K562 (cell line): ENCODE data around the gene TRIM47. TPM values are rescaled to one million over a fixed set of nuclear protein-coding genes. Genes with fewer than 3 reads are reported as not detected.

Source experiments
- CHD4 ChIP-seq: fragments of 200-600 bp; sonication (generic); IDR thresholded peaks from 3 replicates; pipeline ENCODE4 v1.6.1; 2012; ENCODE audit warnings: low read depth, mild to moderate bottlenecking, mixed read lengths, low read length, inconsistent platforms; ENCODE audit not compliant: insufficient read depth, insufficient replicate concordance, poor library complexity, severe bottlenecking
- ESRRA ChIP-seq: fragments of 450-650 bp; IDR thresholded peaks from 2 replicates; pipeline ENCODE4 v1.6.1; 2014; ENCODE audit warnings: low read depth, mild to moderate bottlenecking, moderate library complexity, borderline replicate concordance
- HEY1 ChIP-seq: fragments of 250-450 bp; sonication (Bioruptor Pico); IDR thresholded peaks from 2 replicates; pipeline ENCODE4 v1.5.0; 2020; ENCODE audit warnings: mild to moderate bottlenecking, moderate library complexity, borderline replicate concordance
- HNRNPL ChIP-seq: fragments of 200-400 bp; formaldehyde crosslinking; IDR thresholded peaks from 2 replicates; pipeline ENCODE4 v1.6.1; 2017; ENCODE audit warnings: low read depth, mild to moderate bottlenecking, low read length
- NCOA2 ChIP-seq, 2 experiments: fragments of 450-650 bp; IDR thresholded peaks; 2 replicates each; pipeline ENCODE4 v1.6.1; 2018; ENCODE audit warnings: mild to moderate bottlenecking in 2 of 2, moderate library complexity in 1 of 2; ENCODE audit not compliant: partially characterized antibody in 2 of 2
- POLR2AphosphoS5 ChIP-seq: IDR thresholded peaks from 2 replicates; pipeline ENCODE4 v1.6.1; 2011; ENCODE audit warnings: mild to moderate bottlenecking, low read depth, low read length, moderate library complexity; ENCODE audit not compliant: control insufficient read depth, insufficient read depth
- RBM39 ChIP-seq: fragments of 200-400 bp; formaldehyde crosslinking; optimal IDR thresholded peaks from 2 replicates; pipeline ENCODE3; 2018; ENCODE audit warnings: low read depth, low read length
- ZNF354B ChIP-seq: fragments of 250-450 bp; sonication (Bioruptor Pico); IDR thresholded peaks from 2 replicates; pipeline ENCODE4 v1.4.0; 2020
- ZNF830 ChIP-seq: fragments of 250-450 bp; sonication (Bioruptor Pico); IDR thresholded peaks from 2 replicates; pipeline ENCODE4 v1.5.0; 2021; ENCODE audit warnings: mild to moderate bottlenecking
- polyA plus RNA-seq, 8 experiments: library from polyadenylated mRNA; depleted of rRNA in 4 of 8; stranded (reverse) in 5 of 8; unstranded in 3 of 8; fragments of >200 nt; fragmentation: Nextera tagmentation in 2 of 8; fragmentation: Illumina TruSeq in 1 of 8; extraction: Ambion mirVana in 2 of 8; extraction: Trizol in 1 of 8; gene quantifications; 2 replicates each; pipeline versions ENCODE4 v1.2.1 to v1.2.3, GENCODE V29; 2011 to 2014; ENCODE audit warnings: inconsistent platforms in 1 of 8, missing spikeins in 1 of 8
- total RNA-seq, 7 experiments: library from RNA; depleted of rRNA in 6 of 7; stranded (reverse); fragments of >200 nt in 6 of 7; fragmentation: Illumina TruSeq in 2 of 7; extraction: Trizol in 2 of 7; gene quantifications; 2 replicates each; pipeline versions ENCODE4 v1.2.1 to v1.2.3, GENCODE V29; 2011 to 2021; ENCODE audit warnings: low replicate concordance in 1 of 7
- TF ChIP-seq, protein P1 (sequence below): fragments of 450-650 bp; IDR thresholded peaks from 2 replicates; pipeline ENCODE4 v1.6.1; 2016; ENCODE audit warnings: low read depth
- TF ChIP-seq, protein P2 (sequence below): sonication (generic); formaldehyde crosslinking; IDR thresholded peaks from 2 replicates; pipeline ENCODE4 v1.8.1; 2022; ENCODE audit warnings: missing genetic modification reagents
- TF ChIP-seq, protein P3 (sequence below): fragments of 450-650 bp; IDR thresholded peaks from 2 replicates; pipeline ENCODE4 v1.6.1; 2016; ENCODE audit warnings: missing biosample characterization, missing genetic modification characterization
- TF ChIP-seq, protein P4 (sequence below), 2 experiments: IDR thresholded peaks in 1 of 2; conservative IDR thresholded peaks in 1 of 2; 2 replicates each; pipeline ENCODE4 v1.6.1; 2016; ENCODE audit warnings: low read depth in 2 of 2, mild to moderate bottlenecking in 1 of 2, missing compliant biosample characterization in 1 of 2, missing genetic modification characterization in 1 of 2, moderate library complexity in 1 of 2

Gene TRIM47
- total and polyA plus RNA-seq, 9 of the 15 experiments (the other 6 are each of a cell fraction or from before 2014, with no cell fraction given) = 0.56 to 6.1 (median 3.2) TPM

DNA sequence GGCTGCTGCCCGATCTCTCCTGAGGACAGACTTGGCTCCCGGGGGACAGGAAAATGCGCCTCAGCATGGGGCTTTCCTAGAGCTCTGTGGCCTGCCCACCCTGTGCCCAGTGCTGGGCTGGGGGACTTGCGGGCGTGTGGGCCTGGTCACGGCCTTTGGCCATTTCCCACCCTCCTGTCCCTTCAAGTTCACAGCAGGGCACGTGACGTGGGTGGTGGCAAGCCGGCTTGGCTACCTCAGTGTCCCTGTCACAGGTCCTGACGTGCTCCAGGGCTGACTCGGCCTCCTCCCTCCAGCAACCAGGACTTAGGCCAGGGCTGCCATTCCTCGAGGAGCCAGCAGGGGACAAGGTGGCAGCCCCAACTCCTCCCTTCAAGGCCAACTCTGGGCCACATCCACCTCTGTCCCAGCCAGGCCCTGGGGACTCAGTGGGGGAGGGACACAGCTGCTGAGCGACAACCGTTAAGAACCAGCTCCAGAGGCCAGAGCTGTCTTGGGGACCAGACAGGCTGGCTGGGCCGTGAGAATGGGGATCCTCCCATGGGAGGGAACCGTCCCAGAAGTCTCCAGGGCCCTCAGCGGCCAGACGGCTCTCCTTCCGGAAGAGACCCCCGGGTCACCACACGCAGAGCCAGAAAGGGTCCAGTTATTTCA, 33.2 kb downstream of the TRIM47 start (continued):
- TF ChIP-seq, protein P1, sequence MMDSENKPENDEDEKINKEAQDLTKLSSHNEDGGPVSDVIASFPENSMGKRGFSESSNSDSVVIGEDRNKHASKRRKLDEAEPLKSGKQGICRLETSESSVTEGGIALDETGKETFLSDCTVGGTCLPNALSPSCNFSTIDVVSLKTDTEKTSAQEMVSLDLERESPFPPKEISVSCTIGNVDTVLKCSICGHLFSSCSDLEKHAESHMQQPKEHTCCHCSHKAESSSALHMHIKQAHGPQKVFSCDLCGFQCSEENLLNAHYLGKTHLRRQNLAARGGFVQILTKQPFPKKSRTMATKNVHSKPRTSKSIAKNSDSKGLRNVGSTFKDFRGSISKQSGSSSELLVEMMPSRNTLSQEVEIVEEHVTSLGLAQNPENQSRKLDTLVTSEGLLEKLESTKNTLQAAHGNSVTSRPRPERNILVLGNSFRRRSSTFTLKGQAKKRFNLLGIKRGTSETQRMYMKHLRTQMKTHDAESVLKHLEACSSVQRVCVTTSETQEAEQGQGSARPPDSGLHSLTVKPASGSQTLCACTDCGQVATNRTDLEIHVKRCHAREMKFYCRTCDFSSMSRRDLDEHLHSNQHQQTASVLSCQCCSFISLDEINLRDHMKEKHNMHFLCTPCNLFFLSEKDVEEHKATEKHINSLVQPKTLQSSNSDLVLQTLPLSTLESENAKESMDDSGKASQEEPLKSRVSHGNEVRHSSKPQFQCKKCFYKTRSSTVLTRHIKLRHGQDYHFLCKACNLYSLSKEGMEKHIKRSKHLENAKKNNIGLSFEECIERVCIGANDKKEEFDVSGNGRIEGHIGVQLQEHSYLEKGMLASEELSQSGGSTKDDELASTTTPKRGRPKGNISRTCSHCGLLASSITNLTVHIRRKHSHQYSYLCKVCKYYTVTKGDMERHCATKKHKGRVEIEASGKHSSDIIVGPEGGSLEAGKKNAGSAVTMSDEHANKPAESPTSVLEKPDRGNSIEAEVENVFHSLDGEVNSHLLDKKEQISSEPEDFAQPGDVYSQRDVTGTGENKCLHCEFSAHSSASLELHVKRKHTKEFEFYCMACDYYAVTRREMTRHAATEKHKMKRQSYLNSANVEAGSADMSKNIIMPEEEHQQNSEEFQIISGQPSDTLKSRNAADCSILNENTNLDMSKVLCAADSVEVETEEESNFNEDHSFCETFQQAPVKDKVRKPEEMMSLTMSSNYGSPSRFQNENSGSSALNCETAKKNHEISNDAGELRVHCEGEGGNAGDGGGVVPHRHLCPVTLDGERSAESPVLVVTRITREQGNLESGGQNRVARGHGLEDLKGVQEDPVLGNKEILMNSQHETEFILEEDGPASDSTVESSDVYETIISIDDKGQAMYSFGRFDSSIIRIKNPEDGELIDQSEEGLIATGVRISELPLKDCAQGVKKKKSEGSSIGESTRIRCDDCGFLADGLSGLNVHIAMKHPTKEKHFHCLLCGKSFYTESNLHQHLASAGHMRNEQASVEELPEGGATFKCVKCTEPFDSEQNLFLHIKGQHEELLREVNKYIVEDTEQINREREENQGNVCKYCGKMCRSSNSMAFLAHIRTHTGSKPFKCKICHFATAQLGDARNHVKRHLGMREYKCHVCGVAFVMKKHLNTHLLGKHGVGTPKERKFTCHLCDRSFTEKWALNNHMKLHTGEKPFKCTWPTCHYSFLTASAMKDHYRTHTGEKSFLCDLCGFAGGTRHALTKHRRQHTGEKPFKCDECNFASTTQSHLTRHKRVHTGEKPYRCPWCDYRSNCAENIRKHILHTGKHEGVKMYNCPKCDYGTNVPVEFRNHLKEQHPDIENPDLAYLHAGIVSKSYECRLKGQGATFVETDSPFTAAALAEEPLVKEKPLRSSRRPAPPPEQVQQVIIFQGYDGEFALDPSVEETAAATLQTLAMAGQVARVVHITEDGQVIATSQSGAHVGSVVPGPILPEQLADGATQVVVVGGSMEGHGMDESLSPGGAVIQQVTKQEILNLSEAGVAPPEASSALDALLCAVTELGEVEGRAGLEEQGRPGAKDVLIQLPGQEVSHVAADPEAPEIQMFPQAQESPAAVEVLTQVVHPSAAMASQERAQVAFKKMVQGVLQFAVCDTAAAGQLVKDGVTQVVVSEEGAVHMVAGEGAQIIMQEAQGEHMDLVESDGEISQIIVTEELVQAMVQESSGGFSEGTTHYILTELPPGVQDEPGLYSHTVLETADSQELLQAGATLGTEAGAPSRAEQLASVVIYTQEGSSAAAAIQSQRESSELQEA = no peak
- TF ChIP-seq NCOA2 (IDR thresholded peaks at IDR 0.05; ENCODE audit: partially characterized antibody in 2 of 2) (no peak), RBM39 (no peak), ZNF354B (CRISPR knock-in tag) (no peak), HEY1 (CRISPR knock-in tag) (no peak), CHD4 (no peak), POLR2AphosphoS5 (peak; percentile 44; the same call in 1 of the 2 replicates), ZNF830 (CRISPR knock-in tag) (no peak), HNRNPL (peak; percentile 76; the same call in 1 of the 2 replicates), ESRRA (peak; percentile 67; the same call in 1 of the 2 replicates)
- TF ChIP-seq, protein P2, sequence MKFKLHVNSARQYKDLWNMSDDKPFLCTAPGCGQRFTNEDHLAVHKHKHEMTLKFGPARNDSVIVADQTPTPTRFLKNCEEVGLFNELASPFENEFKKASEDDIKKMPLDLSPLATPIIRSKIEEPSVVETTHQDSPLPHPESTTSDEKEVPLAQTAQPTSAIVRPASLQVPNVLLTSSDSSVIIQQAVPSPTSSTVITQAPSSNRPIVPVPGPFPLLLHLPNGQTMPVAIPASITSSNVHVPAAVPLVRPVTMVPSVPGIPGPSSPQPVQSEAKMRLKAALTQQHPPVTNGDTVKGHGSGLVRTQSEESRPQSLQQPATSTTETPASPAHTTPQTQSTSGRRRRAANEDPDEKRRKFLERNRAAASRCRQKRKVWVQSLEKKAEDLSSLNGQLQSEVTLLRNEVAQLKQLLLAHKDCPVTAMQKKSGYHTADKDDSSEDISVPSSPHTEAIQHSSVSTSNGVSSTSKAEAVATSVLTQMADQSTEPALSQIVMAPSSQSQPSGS (CRISPR knock-in tag) = no peak
- TF ChIP-seq, protein P3, sequence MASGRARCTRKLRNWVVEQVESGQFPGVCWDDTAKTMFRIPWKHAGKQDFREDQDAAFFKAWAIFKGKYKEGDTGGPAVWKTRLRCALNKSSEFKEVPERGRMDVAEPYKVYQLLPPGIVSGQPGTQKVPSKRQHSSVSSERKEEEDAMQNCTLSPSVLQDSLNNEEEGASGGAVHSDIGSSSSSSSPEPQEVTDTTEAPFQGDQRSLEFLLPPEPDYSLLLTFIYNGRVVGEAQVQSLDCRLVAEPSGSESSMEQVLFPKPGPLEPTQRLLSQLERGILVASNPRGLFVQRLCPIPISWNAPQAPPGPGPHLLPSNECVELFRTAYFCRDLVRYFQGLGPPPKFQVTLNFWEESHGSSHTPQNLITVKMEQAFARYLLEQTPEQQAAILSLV (tag) = no peak
- TF ChIP-seq, protein P4, sequence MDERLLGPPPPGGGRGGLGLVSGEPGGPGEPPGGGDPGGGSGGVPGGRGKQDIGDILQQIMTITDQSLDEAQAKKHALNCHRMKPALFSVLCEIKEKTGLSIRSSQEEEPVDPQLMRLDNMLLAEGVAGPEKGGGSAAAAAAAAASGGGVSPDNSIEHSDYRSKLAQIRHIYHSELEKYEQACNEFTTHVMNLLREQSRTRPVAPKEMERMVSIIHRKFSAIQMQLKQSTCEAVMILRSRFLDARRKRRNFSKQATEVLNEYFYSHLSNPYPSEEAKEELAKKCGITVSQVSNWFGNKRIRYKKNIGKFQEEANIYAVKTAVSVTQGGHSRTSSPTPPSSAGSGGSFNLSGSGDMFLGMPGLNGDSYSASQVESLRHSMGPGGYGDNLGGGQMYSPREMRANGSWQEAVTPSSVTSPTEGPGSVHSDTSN (CRISPR knock-in tag; IDR thresholded peaks at IDR 0.05; ENCODE audit: low read depth) = no peak
- TF ChIP-seq, protein P4 (tag; conservative IDR thresholded peaks at IDR 0.05; ENCODE audit: low read depth) = peak; percentile 70; the same call in 1 of the 2 replicates
